ENCODE data around the gene CPSF7.

- TF ChIP-seq, protein P1, sequence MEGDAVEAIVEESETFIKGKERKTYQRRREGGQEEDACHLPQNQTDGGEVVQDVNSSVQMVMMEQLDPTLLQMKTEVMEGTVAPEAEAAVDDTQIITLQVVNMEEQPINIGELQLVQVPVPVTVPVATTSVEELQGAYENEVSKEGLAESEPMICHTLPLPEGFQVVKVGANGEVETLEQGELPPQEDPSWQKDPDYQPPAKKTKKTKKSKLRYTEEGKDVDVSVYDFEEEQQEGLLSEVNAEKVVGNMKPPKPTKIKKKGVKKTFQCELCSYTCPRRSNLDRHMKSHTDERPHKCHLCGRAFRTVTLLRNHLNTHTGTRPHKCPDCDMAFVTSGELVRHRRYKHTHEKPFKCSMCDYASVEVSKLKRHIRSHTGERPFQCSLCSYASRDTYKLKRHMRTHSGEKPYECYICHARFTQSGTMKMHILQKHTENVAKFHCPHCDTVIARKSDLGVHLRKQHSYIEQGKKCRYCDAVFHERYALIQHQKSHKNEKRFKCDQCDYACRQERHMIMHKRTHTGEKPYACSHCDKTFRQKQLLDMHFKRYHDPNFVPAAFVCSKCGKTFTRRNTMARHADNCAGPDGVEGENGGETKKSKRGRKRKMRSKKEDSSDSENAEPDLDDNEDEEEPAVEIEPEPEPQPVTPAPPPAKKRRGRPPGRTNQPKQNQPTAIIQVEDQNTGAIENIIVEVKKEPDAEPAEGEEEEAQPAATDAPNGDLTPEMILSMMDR (conservative IDR thresholded peaks at IDR 0.05; ENCODE audit: low read depth, low read length) = no peak
- TF ChIP-seq EZH2 (IDR thresholded peaks at IDR 0.05; ENCODE audit: low read length, unreplicated experiment) (no peak), EZH2phosphoT487 (IDR thresholded peaks at IDR 0.05; ENCODE audit: borderline replicate concordance, low read length) (no peak)
Observed at GRCh38 chr11:61406067-61406466, 23.7 kb downstream of the CPSF7 start.
